SU-DHL-6 (cell line): ENCODE results near the gene TMEM138.

Experiments used
- H2AFZ ChIP-seq: fragments of 200-600 bp; sonication (generic); 2 replicates; pipeline ENCODE4 v1.6.1; 2014; ENCODE audit warnings: low read depth, mild to moderate bottlenecking, moderate library complexity, mixed read lengths, antibody characterized with exemption, low read length; ENCODE audit not compliant: severe bottlenecking
- H3F3A ChIP-seq: fragments of 200-600 bp; shearing (Covaris generic); 2 replicates; pipeline ENCODE4 v1.6.0; 2016; ENCODE audit warnings: antibody characterized with exemption, mild to moderate bottlenecking; ENCODE audit not compliant: insufficient read depth
- H3K27ac ChIP-seq: fragments of 200-600 bp; sonication (generic); 2 replicates; pipeline ENCODE4 v1.5.1; 2016; ENCODE audit warnings: low read depth, mild to moderate bottlenecking, low read length, moderate library complexity, mixed read lengths
- H3K27me3 ChIP-seq: fragments of 200-600 bp; sonication (generic), shearing (Covaris generic); 2 replicates; pipeline ENCODE4 v1.6.0; 2014; ENCODE audit warnings: mild to moderate bottlenecking, low read length
- H3K36me3 ChIP-seq: fragments of 200-600 bp; sonication (generic); 2 replicates; pipeline ENCODE4 v1.6.1; 2014; ENCODE audit warnings: mild to moderate bottlenecking, low read length, mixed read lengths
- H3K4me2 ChIP-seq: fragments of 300-600, 200-600 bp; shearing (Covaris generic), sonication (generic); 2 replicates; pipeline ENCODE4 v1.6.0; 2014; ENCODE audit warnings: low read length, low read depth, mild to moderate bottlenecking; ENCODE audit not compliant: poor library complexity, severe bottlenecking
- H3K4me3 ChIP-seq: fragments of 200-600 bp; sonication (generic); 2 replicates; pipeline ENCODE4 v1.5.1; 2014; ENCODE audit warnings: antibody characterized with exemption, low read length, mild to moderate bottlenecking, mixed read lengths; ENCODE audit not compliant: insufficient read depth, poor library complexity, severe bottlenecking
- H3K79me2 ChIP-seq: fragments of 200-600 bp; sonication (generic); 2 replicates; pipeline ENCODE4 v1.6.1; 2014; ENCODE audit warnings: mild to moderate bottlenecking, low read length, moderate library complexity; ENCODE audit not compliant: insufficient read depth
- H3K9ac ChIP-seq: fragments of 200-600 bp; sonication (generic); 2 replicates; pipeline ENCODE4 v1.7.0; 2014; ENCODE audit warnings: mild to moderate bottlenecking, low read length
- H3K9me2 ChIP-seq: fragments of 200-600 bp; sonication (generic); replicated peaks from 2 replicates; pipeline ENCODE4 v1.6.1; 2014; ENCODE audit warnings: low read length; ENCODE audit not compliant: insufficient read depth
- H3K9me3 ChIP-seq: fragments of 200-600 bp; sonication (generic); 2 replicates; pipeline ENCODE4 v1.6.1; 2014; ENCODE audit warnings: low read length, mixed read lengths; ENCODE audit not compliant: insufficient read depth
- H4K20me1 ChIP-seq: fragments of 200-600 bp; sonication (generic); 2 replicates; pipeline ENCODE4 v1.6.1; 2014; ENCODE audit warnings: low read depth, mild to moderate bottlenecking, antibody characterized with exemption, low read length, moderate library complexity, mixed read lengths
- CTCF ChIP-seq: fragments of 200-600 bp; sonication (generic); IDR thresholded peaks from one replicate; pipeline ENCODE4 v1.5.1; 2017; ENCODE audit warnings: antibody characterized with exemption, mild to moderate bottlenecking, low read length, moderate library complexity; ENCODE audit not compliant: insufficient read depth, poor library complexity, severe bottlenecking
- EZH2phosphoT487 ChIP-seq: fragments of 200-600 bp; sonication (generic), shearing (Covaris generic); conservative IDR thresholded peaks from 2 replicates; pipeline ENCODE4 v1.6.1; 2018; ENCODE audit warnings: mild to moderate bottlenecking, antibody characterized with exemption, low read length, moderate library complexity, mixed read lengths

TMEM138 gene

GRCh38 chr11:61414547-61414946, 52.4 kb downstream of the TMEM138 start:
- H3F3A ChIP-seq = peaks cover 4% of the 10 kb centered on the region; the same call in 1 of the 2 replicates
- H3K4me3 ChIP-seq = no peak overlapping the region
- H3K9me3 ChIP-seq = no peaks in the 10 kb centered on the region
- no peaks in the 10 kb centered on the region for H3K27me3 ChIP-seq
- TF ChIP-seq EZH2phosphoT487 (no peak), CTCF (no peak)
- H2AFZ ChIP-seq = no peak overlapping the region
- H4K20me1 ChIP-seq = peaks cover 18% of the 10 kb centered on the region; the same call in 1 of the 2 replicates
- peaks cover 72% of the 10 kb centered on the region for H3K36me3 ChIP-seq
- H3K9ac ChIP-seq = no peak overlapping the region
- H3K79me2 ChIP-seq = peaks cover 9% of the 10 kb centered on the region
- H3K9me2 ChIP-seq = no peaks in the 10 kb centered on the region
- H3K4me2 ChIP-seq = no peak overlapping the region
- no peak overlapping the region for H3K27ac ChIP-seq

GRCh38 chr11:61415381-61415780, 53.2 kb downstream of the TMEM138 start:
- Histone ChIP-seq H3K27me3 (no peaks in the 10 kb centered on the region), H4K20me1 (peaks cover 16% of the 10 kb centered on the region; the same call in 1 of the 2 replicates), H3K4me3 (no peak overlapping the region), H3K79me2 (peaks cover 17% of the 10 kb centered on the region), H2AFZ (no peak overlapping the region), H3K27ac (no peak overlapping the region), H3K4me2 (no peak overlapping the region), H3K36me3 (peaks cover 71% of the 10 kb centered on the region), H3K9ac (no peak overlapping the region), H3K9me3 (no peaks in the 10 kb centered on the region), H3K9me2 (no peaks in the 10 kb centered on the region), H3F3A (peaks cover 4% of the 10 kb centered on the region; the same call in 1 of the 2 replicates)
- TF ChIP-seq CTCF (no peak), EZH2phosphoT487 (no peak)

- Histone ChIP-seq H3K27me3 (no peaks in the 10 kb centered on the region), H3K4me3 (no peak overlapping the region), H3K9me2 (no peaks in the 10 kb centered on the region), H4K20me1 (peaks cover 14% of the 10 kb centered on the region), H3F3A (peaks cover 4% of the 10 kb centered on the region; the same call in 1 of the 2 replicates), H3K36me3 (peaks cover 68% of the 10 kb centered on the region), H3K27ac (no peak overlapping the region), H3K9me3 (no peaks in the 10 kb centered on the region), H3K4me2 (no peak overlapping the region), H3K9ac (no peak overlapping the region), H2AFZ (no peak overlapping the region), H3K79me2 (peaks cover 33% of the 10 kb centered on the region)
- TF ChIP-seq EZH2phosphoT487 (no peak), CTCF (no peak)
Observed at GRCh38 chr11:61416941-61417340, 54.8 kb downstream of the TMEM138 start.

GRCh38 chr11:61417670-61418069, 55.5 kb downstream of the TMEM138 start:
- Histone ChIP-seq H3K27me3 (no peaks in the 10 kb centered on the region), H3K4me2 (no peak overlapping the region), H3K79me2 (peaks cover 40% of the 10 kb centered on the region), H2AFZ (no peak overlapping the region), H3K9me3 (no peaks in the 10 kb centered on the region), H3K27ac (no peak overlapping the region), H4K20me1 (peaks cover 13% of the 10 kb centered on the region), H3K9me2 (no peaks in the 10 kb centered on the region), H3K36me3 (peaks cover 66% of the 10 kb centered on the region), H3F3A (peaks cover 2% of the 10 kb centered on the region; the same call in 1 of the 2 replicates), H3K4me3 (no peak overlapping the region), H3K9ac (no peak overlapping the region)
- TF ChIP-seq EZH2phosphoT487 (no peak), CTCF (no peak)
